ENCODE measurements around the gene CFAP53. TPM values are rescaled to one million over a fixed set of nuclear protein-coding genes. Genes with fewer than 3 reads are reported as not detected.

The CFAP53 gene
- total and polyA plus RNA-seq, 2 donors (not counting 3 experiments of a cell fraction or from before 2014, with no cell fraction given): 0.12 to 0.18 TPM

GRCh38 chr18:50190926-50191325, 75.4 kb downstream of the CFAP53 start:
- Histone ChIP-seq H3K4me3 (replicated peaks in 1 of 3; ENCODE audit: insufficient read depth in 1 of 3, low read depth in 1 of 3, low read length in 3 of 3) (no peak overlapping the region), H3K79me2 (ENCODE audit: control insufficient read depth, insufficient read depth, low read length) (no peaks in the 10 kb centered on the region), H3K4me2 (ENCODE audit: insufficient read depth, low read length) (no peak overlapping the region), H2AFZ (ENCODE audit: low read depth, low read length) (no peak overlapping the region), H3K36me3 (ENCODE audit: control insufficient read depth in 2 of 2, extremely low read depth in 1 of 2, insufficient read depth in 2 of 2, low read length in 2 of 2) (no peaks in the 10 kb centered on the region), H3K9me1 (replicated peaks; ENCODE audit: control insufficient read depth, extremely low read depth, insufficient read depth, low read length) (no peaks in the 10 kb centered on the region), H3K9ac (replicated peaks; ENCODE audit: extremely low read depth, insufficient read depth, low read length) (no peak overlapping the region), H3K4me1 (ENCODE audit: control insufficient read depth, extremely low read depth, insufficient read depth, low read length) (no peaks in the 10 kb centered on the region), H3K27me3 (ENCODE audit: control insufficient read depth in 2 of 2, insufficient read depth in 2 of 2, low read length in 2 of 2) (peaks cover 31 to 42% of the 10 kb centered on the region in 2 experiments), H3K9me3 (replicated peaks; ENCODE audit: control insufficient read depth, insufficient read depth, low read length) (no peaks in the 10 kb centered on the region), H4K20me1 (replicated peaks; ENCODE audit: control insufficient read depth, extremely low read depth, insufficient read depth, low read length) (no peaks in the 10 kb centered on the region), H3K27ac (ENCODE audit: insufficient read depth, low read depth, low read length) (no peak overlapping the region)
- no TSS peak for BruUV-seq (replicated peaks)
- TF ChIP-seq CTCF (IDR thresholded peaks at IDR 0.05; ENCODE audit: extremely low read depth in 1 of 2, insufficient read depth in 1 of 2, low read depth in 1 of 2, low read length in 2 of 2) (no peak), MYC (IDR thresholded peaks at IDR 0.05; ENCODE audit: low read depth, low read length) (no peak), GATA2 (IDR thresholded peaks at IDR 0.05; ENCODE audit: insufficient read depth, insufficient read length, low read depth, low read length) (no peak), JUN (IDR thresholded peaks at IDR 0.05; ENCODE audit: borderline replicate concordance, insufficient read depth, insufficient read length, low read depth) (no peak), MAX (IDR thresholded peaks at IDR 0.05; ENCODE audit: insufficient read depth, insufficient read length) (no peak), POLR2AphosphoS5 (IDR thresholded peaks at IDR 0.05; ENCODE audit: insufficient read depth, low read depth, low read length) (no peak)
- DNase-seq (ENCODE audit: low read depth, low spot score) (no peak), FAIRE-seq (no peak)
- POLR2A ChIA-PET: no interaction called here
- CTCF ChIA-PET: no interaction called here
- dilution Hi-C loops (cut with MboI; ENCODE audit: extremely low pct_ligation_motif_present, low sequenced_read_pairs): no loop called here
- intact Hi-C loops (cut with micrococcal nuclease): no loop called here
